Measurements from ENCODE around the gene EEA1.
A peak's percentile ranks its signal among the peaks of the same experiment; 100 is the strongest.

EEA1 gene

GRCh38 chr12:92759634-92760268, 169.3 kb downstream of the EEA1 start (continued):
- no peak for TF ChIP-seq ZNF362 (tag by site-specific recombination; IDR thresholded peaks at IDR 0.05)
- no peak; the same call in 1 of the 2 replicates for TF ChIP-seq ZBTB21 (tag by site-specific recombination; IDR thresholded peaks at IDR 0.05)
- no peak for TF ChIP-seq ZNF544 (tag by site-specific recombination; IDR thresholded peaks at IDR 0.05)
- TF ChIP-seq, protein P1, sequence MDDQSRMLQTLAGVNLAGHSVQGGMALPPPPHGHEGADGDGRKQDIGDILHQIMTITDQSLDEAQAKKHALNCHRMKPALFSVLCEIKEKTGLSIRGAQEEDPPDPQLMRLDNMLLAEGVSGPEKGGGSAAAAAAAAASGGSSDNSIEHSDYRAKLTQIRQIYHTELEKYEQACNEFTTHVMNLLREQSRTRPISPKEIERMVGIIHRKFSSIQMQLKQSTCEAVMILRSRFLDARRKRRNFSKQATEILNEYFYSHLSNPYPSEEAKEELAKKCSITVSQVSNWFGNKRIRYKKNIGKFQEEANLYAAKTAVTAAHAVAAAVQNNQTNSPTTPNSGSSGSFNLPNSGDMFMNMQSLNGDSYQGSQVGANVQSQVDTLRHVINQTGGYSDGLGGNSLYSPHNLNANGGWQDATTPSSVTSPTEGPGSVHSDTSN (CRISPR knock-in tag; IDR thresholded peaks at IDR 0.05), result no peak
- TF ChIP-seq, protein P2, sequence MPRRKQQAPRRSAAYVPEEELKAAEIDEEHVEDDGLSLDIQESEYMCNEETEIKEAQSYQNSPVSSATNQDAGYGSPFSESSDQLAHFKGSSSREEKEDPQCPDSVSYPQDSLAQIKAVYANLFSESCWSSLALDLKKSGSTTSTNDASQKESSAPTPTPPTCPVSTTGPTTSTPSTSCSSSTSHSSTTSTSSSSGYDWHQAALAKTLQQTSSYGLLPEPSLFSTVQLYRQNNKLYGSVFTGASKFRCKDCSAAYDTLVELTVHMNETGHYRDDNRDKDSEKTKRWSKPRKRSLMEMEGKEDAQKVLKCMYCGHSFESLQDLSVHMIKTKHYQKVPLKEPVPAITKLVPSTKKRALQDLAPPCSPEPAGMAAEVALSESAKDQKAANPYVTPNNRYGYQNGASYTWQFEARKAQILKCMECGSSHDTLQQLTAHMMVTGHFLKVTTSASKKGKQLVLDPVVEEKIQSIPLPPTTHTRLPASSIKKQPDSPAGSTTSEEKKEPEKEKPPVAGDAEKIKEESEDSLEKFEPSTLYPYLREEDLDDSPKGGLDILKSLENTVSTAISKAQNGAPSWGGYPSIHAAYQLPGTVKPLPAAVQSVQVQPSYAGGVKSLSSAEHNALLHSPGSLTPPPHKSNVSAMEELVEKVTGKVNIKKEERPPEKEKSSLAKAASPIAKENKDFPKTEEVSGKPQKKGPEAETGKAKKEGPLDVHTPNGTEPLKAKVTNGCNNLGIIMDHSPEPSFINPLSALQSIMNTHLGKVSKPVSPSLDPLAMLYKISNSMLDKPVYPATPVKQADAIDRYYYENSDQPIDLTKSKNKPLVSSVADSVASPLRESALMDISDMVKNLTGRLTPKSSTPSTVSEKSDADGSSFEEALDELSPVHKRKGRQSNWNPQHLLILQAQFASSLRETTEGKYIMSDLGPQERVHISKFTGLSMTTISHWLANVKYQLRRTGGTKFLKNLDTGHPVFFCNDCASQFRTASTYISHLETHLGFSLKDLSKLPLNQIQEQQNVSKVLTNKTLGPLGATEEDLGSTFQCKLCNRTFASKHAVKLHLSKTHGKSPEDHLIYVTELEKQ (tag by site-specific recombination; IDR thresholded peaks at IDR 0.05; ENCODE audit: borderline replicate concordance), result no peak
- no peak for TF ChIP-seq ZNF692 (tag by site-specific recombination; IDR thresholded peaks at IDR 0.05)
- TF ChIP-seq ZNF660 (tag by site-specific recombination; IDR thresholded peaks at IDR 0.05), result peak; percentile 44; the same call in 1 of the 2 replicates
- TF ChIP-seq ZNF558 (tag by site-specific recombination; IDR thresholded peaks at IDR 0.05), result no peak
- no peak for TF ChIP-seq ZNF366 (tag by site-specific recombination; conservative IDR thresholded peaks at IDR 0.05)
- TF ChIP-seq INSM2 (tag by site-specific recombination; IDR thresholded peaks at IDR 0.05), result peak; percentile 79
- no peak for TF ChIP-seq BCL11B (tag by site-specific recombination; IDR thresholded peaks at IDR 0.05; ENCODE audit: low read depth)
- TF ChIP-seq ZBTB48 (tag by site-specific recombination; IDR thresholded peaks at IDR 0.05), result no peak
- no peak for TF ChIP-seq GLIS1 (tag by site-specific recombination; IDR thresholded peaks at IDR 0.05)
- TF ChIP-seq ZSCAN18 (tag by site-specific recombination; IDR thresholded peaks at IDR 0.05), result no peak
- no peak for TF ChIP-seq ZNF248 (tag by site-specific recombination; IDR thresholded peaks at IDR 0.05)
- no peak for TF ChIP-seq KLF9 (tag by site-specific recombination; IDR thresholded peaks at IDR 0.05; ENCODE audit: low read depth)
- no peak for TF ChIP-seq MYNN (tag by site-specific recombination; IDR thresholded peaks at IDR 0.05; ENCODE audit: borderline replicate concordance)

Measured in HEK293 (cell line).